NCI-H1417 treated with DMSO at 0.1 percent for 48 hours (cell line): Measurements from ENCODE around the gene ASXL1.
A peak's percentile ranks its signal among the peaks of the same experiment; 100 is the strongest.
"Not testable (repeated sequence)": the region's sequence is repeated elsewhere in the genome, so short reads cannot be mapped to it uniquely, and the experiment has no call there.

Experiments used
- DNase-seq: peaks from one replicate; lab custom pipeline; 2025; lab: John Stamatoyannopoulos, UW

Gene ASXL1

GRCh38 chr20:32357869-32358631 is at the start of gene ASXL1:
TSS of gene ASXL1 (plus strand) at chr20:32358331. CDS start at chr20:32358776, 445 bp downstream.
- DNase-seq, result peak; percentile 86

- no peak for DNase-seq
Observed at GRCh38 chr20:32312718-32313424, 45.3 kb upstream of the ASXL1 start.

GRCh38 chr20:32314768-32315167 is 43.4 kb upstream of the ASXL1 start:
- DNase-seq, result no peak

GRCh38 chr20:32315399-32315798 is 42.7 kb upstream of the ASXL1 start:
- no peak for DNase-seq

- no peak for DNase-seq
Observed at GRCh38 chr20:32315891-32316290, 42.2 kb upstream of the ASXL1 start.

- DNase-seq, result no peak
Observed at GRCh38 chr20:32316667-32317066, 41.5 kb upstream of the ASXL1 start.

GRCh38 chr20:32319100-32319499 is 39.0 kb upstream of the ASXL1 start:
- DNase-seq, result no peak

- DNase-seq, result no peak
Observed at GRCh38 chr20:32320305-32320704, 37.8 kb upstream of the ASXL1 start.

- DNase-seq, result no peak
Observed at GRCh38 chr20:32321390-32321789, 36.7 kb upstream of the ASXL1 start.

- DNase-seq, result not testable (repeated sequence)
Observed at GRCh38 chr20:32322260-32322659, 35.9 kb upstream of the ASXL1 start.

GRCh38 chr20:32323761-32324160 is 34.4 kb upstream of the ASXL1 start:
- DNase-seq, result not testable (repeated sequence)

- no peak for DNase-seq
Observed at GRCh38 chr20:32325706-32326503, 32.2 kb upstream of the ASXL1 start.

DNA sequence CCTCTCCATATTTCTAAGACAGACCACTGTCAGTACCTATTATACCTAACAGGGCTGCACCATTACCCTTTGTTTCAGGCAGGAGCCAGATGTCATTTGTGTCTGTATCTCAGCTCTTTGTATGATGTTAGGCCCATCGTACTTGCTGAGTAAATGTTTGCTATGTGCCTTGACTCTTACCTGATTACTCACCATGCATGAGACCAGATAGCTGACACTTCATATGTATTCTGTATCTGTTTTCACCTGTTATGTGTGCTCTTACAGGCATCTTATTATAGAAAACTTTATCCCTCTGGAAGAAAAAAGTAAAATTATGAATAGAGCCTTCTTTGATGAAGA is 31.7 kb upstream of the ASXL1 start:
- peak; percentile 9 for DNase-seq

DNA sequence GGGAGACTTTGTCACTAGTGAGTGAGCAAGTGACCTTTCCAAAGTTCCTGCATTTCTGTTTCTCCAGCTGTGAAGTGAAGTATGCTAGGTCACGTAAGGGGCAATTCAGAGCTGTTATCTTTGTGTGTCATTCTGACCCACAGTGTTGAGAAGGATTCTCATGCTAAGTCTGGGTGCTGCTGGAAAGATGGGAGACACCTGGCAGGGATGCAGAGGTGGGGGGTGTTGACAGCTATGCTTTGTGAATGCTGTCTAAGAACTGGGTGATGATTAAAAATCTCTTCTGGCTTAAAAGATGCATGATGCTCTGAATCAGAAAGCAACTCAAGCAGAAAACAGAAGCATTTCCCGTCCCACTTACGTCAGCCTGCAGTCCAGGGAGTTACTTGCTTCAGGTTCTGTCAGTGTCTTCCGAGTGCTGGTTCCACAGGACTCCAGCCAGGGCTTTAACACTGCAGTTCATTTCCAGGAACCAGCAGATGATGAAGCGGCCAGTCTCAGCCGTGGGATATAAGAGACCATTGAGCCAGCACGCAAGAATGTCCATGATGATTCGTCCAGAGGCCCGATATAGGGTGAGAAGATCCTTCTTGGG is 30.9 kb upstream of the ASXL1 start:
- no peak for DNase-seq

DNA sequence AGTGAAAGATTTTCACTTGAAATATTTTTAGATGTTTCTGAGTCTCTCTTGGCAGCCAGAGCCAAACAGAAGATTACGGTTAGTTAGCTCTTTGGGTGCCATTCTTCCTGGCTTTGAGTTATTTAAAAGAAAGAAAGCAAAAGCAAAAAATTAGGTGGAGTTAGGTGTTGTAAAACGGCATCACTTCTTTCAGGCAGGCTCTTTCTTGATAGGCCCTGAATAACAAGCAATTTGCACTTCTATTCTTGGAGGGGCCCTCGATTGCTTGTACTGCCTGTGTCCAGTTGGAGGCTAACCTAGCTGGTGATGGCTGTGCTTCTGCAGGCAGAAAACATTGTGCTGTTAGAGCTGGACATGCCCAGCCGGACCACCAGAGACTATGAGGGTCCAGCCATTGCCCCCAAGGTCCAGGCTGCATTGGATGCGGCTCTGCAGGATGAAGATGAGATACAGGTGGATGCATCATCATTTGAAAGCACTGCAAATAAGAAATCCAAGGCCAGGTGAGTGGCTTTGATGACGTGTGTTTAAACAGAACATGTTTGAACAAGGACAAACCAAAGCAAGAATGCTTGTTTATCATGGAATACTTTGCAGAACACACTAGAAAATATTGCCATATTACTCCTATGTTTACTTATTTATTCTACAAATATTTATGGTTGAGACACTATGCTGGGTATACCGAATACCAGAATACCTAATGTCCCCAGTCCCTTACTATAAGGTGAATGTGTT is 28.1 kb upstream of the ASXL1 start:
- no peak for DNase-seq

GRCh38 chr20:32330555-32330897 is 27.6 kb upstream of the ASXL1 start:
- DNase-seq, result no peak

DNA sequence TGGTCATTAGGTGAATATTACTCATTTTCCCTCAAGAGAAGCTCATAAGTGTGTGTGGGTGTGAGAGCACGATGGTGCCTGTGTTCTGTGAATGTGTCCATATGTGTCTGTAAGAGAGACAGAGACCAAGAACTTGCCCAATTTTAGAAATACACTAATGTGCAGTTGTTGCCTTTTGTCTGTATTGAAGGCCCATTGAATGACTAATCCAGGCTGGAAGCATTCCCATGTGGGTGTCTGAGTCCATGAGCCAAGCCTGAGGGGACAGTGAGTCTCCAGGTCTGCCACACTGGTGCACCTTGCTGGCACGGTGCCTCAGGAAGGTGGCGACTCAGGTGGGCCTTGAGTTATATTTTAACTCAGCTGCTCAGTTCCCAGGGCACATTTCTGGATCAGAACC is 25.5 kb upstream of the ASXL1 start:
- DNase-seq, result no peak

- DNase-seq, result no peak
Observed at GRCh38 chr20:32333181-32333987, 24.7 kb upstream of the ASXL1 start.

DNA sequence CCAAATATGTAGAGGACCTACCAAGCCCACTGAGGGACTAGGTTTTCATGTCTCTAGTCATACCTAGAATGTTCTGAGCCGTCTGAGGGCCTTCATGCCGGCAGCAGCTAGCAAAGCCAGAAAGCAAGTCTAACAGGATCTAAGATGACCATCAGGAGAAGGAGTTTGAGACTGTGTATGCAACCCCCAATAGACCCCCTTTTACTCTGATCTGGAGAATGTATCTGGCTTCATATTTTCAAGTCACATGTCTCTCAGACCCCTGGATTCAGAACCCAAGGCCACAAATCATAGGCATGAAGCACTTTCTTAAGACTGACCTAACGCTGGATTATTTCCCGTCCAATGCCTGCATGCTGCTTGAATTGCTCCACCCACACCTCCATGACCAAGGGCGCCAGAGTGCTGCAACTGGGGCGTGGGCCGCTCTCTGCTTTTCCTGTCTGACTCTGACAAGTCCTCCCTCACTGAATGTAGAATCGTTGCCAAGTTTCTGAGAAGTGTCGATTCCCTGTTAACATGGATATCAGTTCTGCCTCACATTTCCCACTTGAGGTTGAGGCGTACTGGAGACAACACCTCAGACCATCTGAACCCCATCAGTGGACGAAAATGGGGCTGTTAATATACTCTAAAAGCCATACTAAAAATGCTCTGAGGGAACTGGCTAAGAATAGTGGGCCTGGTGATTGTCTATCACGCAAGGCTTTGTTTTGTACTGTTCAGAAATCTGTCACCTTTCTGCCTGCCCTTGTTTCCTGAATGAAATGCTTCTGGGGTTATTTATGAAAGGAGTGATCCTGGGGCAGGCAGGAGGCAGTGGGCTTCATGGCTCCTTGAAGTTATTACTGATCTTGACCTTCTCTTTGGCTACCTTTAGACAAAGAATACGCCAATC is 23.9 kb upstream of the ASXL1 start:
- no peak for DNase-seq

DNA sequence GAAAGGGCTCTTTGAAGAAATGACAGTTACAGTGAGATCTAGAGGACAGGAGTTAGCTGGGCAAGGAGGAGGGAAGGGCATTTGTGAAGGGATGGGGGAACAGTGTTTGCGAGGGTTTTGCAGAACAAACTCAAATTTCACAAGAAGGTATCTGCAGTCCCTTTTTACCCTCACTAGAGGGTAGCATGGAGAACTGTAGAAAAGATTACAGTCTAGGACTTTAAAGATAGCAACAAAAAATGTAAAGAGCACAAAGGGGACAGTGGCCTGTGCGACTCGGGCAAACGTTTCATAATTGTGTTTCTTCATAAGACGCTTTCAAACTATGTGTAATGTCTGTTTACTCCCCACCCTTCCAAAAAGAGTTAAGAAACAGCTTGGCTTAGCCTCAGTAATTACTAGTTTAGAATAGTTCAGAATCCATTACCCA is 21.2 kb upstream of the ASXL1 start:
- DNase-seq, result no peak
